Activated CD4-positive, alpha-beta T cell treated with anti-CD3 and anti-CD28 coated beads, Interleukin-10, Interleukin-2, amounts not matched to agents 100 ng/mL and 50 ng/mL, durations not matched to agents 16 hours and 8 hours (primary cell): Measurements from ENCODE around the gene BTBD17.

ENCODE experiments used
- DNase-seq: peaks from one replicate; pipeline ENCODE4 v3.0.0-alpha.2; 2020

The BTBD17 gene

GRCh38 chr17:74356646-74357465 is 4.8 kb downstream of the BTBD17 start:
- peak; percentile 7 for DNase-seq

- no peak for DNase-seq
Observed at GRCh38 chr17:74355065-74355464, 6.6 kb downstream of the BTBD17 start.

- no peak for DNase-seq
Observed at GRCh38 chr17:74354561-74354960, 7.1 kb downstream of the BTBD17 start.

- peak; percentile 75 for DNase-seq
Observed at GRCh38 chr17:74354123-74354522, 7.5 kb downstream of the BTBD17 start.

GRCh38 chr17:74353446-74354060 is 8.1 kb downstream of the BTBD17 start:
- DNase-seq = no peak

GRCh38 chr17:74351552-74352210 is 10.0 kb downstream of the BTBD17 start:
- peak; percentile 24 for DNase-seq

GRCh38 chr17:74350486-74350885 is 11.2 kb downstream of the BTBD17 start:
- no peak for DNase-seq

- no peak for DNase-seq
Observed at GRCh38 chr17:74349120-74349519, 12.5 kb downstream of the BTBD17 start.

GRCh38 chr17:74347646-74348045 is 14.0 kb downstream of the BTBD17 start:
- DNase-seq = no peak

- no peak for DNase-seq
Observed at GRCh38 chr17:74345433-74346241, 16.0 kb downstream of the BTBD17 start.

- DNase-seq = no peak
Observed at GRCh38 chr17:74344658-74345057, 17.0 kb downstream of the BTBD17 start.

GRCh38 chr17:74343526-74344284 is 18.0 kb downstream of the BTBD17 start:
- DNase-seq = no peak

- DNase-seq = no peak
Observed at GRCh38 chr17:74343121-74343520, 18.5 kb downstream of the BTBD17 start.

- no peak for DNase-seq
Observed at GRCh38 chr17:74342224-74342623, 19.4 kb downstream of the BTBD17 start.

- no peak for DNase-seq
Observed at GRCh38 chr17:74340470-74341023, 21.1 kb downstream of the BTBD17 start.

- DNase-seq = no peak
Observed at GRCh38 chr17:74339537-74340195, 22.0 kb downstream of the BTBD17 start.

GRCh38 chr17:74337834-74338500 is 23.7 kb downstream of the BTBD17 start:
- DNase-seq = no peak

GRCh38 chr17:74336307-74336706 is 25.4 kb downstream of the BTBD17 start:
- no peak for DNase-seq

GRCh38 chr17:74335529-74336062 is 26.1 kb downstream of the BTBD17 start:
- no peak for DNase-seq

GRCh38 chr17:74334393-74335039 is 27.2 kb downstream of the BTBD17 start:
- no peak for DNase-seq
